IMR-90 (cell line): ENCODE results near the gene BTBD9. TPM values are rescaled to one million over a fixed set of nuclear protein-coding genes. Genes with fewer than 3 reads are reported as not detected.

Experiments
- ATAC-seq: fragments of 200-7000 bp; cut with Tn5 transposase; 2 replicates; pipeline ENCODE4 v1.9.1; 2020; ENCODE audit warnings: low read depth, mild to moderate bottlenecking, moderate library complexity
- BruUV-seq: library from RNA; stranded (reverse); fragments of 400-500 nt; replicated peaks from 2 replicates; lab custom pipeline; 2021; lab: Mats Ljungman, UMichigan
- CTCF ChIA-PET: fragments of 300-600 bp; formaldehyde crosslinking; extraction: SDS; loops from one replicate; lab custom pipeline; 2021; ENCODE audit warnings: antibody characterized with exemption; lab: Yijun Ruan, JAX
- POLR2A ChIA-PET: fragments of 300-600 bp; sonication (Branson Sonifier 250); formaldehyde crosslinking; loops from one replicate; lab custom pipeline; 2022; ENCODE audit warnings: antibody characterized with exemption; ENCODE audit not compliant: unreplicated experiment; lab: Charles Lee
- DNase-seq: peaks from one replicate; pipeline ENCODE4 v3.0.0; 2013
- H2AFZ ChIP-seq: replicated peaks from 2 replicates; pipeline ENCODE3; 2013; ENCODE audit warnings: low read length, mild to moderate bottlenecking; ENCODE audit not compliant: poor library complexity
- H2AK5ac ChIP-seq: 2 replicates; pipeline ENCODE4 v1.6.1; 2013; ENCODE audit warnings: low read depth, low read length, inconsistent platforms
- H2AK9ac ChIP-seq: replicated peaks from 2 replicates; pipeline ENCODE3; 2013; ENCODE audit warnings: mild to moderate bottlenecking, low read depth, low read length, moderate library complexity; ENCODE audit not compliant: poor library complexity
- H2BK120ac ChIP-seq: 2 replicates; pipeline ENCODE4 v1.6.1; 2013; ENCODE audit warnings: low read depth, low read length, inconsistent platforms
- H2BK15ac ChIP-seq: 3 replicates; pipeline ENCODE4 v1.6.1; 2013; ENCODE audit warnings: low read depth, low read length, inconsistent platforms
- H2BK20ac ChIP-seq: 2 replicates; pipeline ENCODE4 v1.6.1; 2013; ENCODE audit warnings: low read depth, mild to moderate bottlenecking, inconsistent platforms, low read length, moderate library complexity
- H2BK5ac ChIP-seq: 2 replicates; pipeline ENCODE4 v1.6.1; 2013; ENCODE audit warnings: mild to moderate bottlenecking, low read depth, low read length, inconsistent platforms; ENCODE audit not compliant: poor library complexity, severe bottlenecking
- H3K14ac ChIP-seq: replicated peaks from 2 replicates; pipeline ENCODE4 v1.6.1; 2013; ENCODE audit warnings: low read depth, low read length, inconsistent platforms
- H3K18ac ChIP-seq: 2 replicates; pipeline ENCODE4 v1.6.1; 2013; ENCODE audit warnings: low read depth, low read length, control low read depth
- H3K23ac ChIP-seq: 2 replicates; pipeline ENCODE4 v1.6.1; 2013; ENCODE audit warnings: low read depth, low read length, inconsistent platforms
- H3K27ac ChIP-seq: 2 replicates; pipeline ENCODE4 v1.5.1; 2013; ENCODE audit warnings: mild to moderate bottlenecking, control low read depth, low read length; ENCODE audit not compliant: insufficient read depth
- H3K27me3 ChIP-seq: 2 replicates; pipeline ENCODE4 v1.6.1; 2013; ENCODE audit warnings: low read length; ENCODE audit not compliant: control insufficient read depth, insufficient read depth
- H3K36me3 ChIP-seq: 2 replicates; pipeline ENCODE4 v1.6.1; 2013; ENCODE audit warnings: low read length, mixed read lengths; ENCODE audit not compliant: control insufficient read depth, insufficient read depth
- H3K4ac ChIP-seq: 2 replicates; pipeline ENCODE4 v1.6.1; 2013; ENCODE audit warnings: low read depth, low read length, inconsistent platforms
- H3K4me1 ChIP-seq: 2 replicates; pipeline ENCODE4 v1.6.1; 2013; ENCODE audit warnings: low read length, mixed read lengths; ENCODE audit not compliant: control insufficient read depth, insufficient read depth
- H3K4me2 ChIP-seq: 2 replicates; pipeline ENCODE4 v1.6.1; 2013; ENCODE audit warnings: low read depth, mild to moderate bottlenecking, control low read depth, low read length, moderate library complexity
- H3K4me3 ChIP-seq: 2 replicates; pipeline ENCODE4 v1.5.1; 2013; ENCODE audit warnings: low read depth, mild to moderate bottlenecking, control low read depth, low read length, moderate library complexity; ENCODE audit not compliant: insufficient read depth
- H3K56ac ChIP-seq: 2 replicates; pipeline ENCODE4 v1.6.1; 2013; ENCODE audit warnings: low read length, inconsistent platforms; ENCODE audit not compliant: insufficient read depth; ENCODE audit errors: extremely low read depth
- H3K79me1 ChIP-seq, 2 experiments: 2 replicates each; pipeline ENCODE4 v1.6.1; 2013; ENCODE audit warnings: low read length in 2 of 2, inconsistent platforms in 1 of 2, low read depth in 1 of 2
- H3K9ac ChIP-seq: 2 replicates; pipeline ENCODE4 v1.6.1; 2013; ENCODE audit warnings: low read depth, low read length, control low read depth
- H3K9me1 ChIP-seq: 2 replicates; pipeline ENCODE4 v1.6.1; 2013; ENCODE audit warnings: low read length, inconsistent platforms; ENCODE audit not compliant: insufficient read depth
- H3K9me3 ChIP-seq: 2 replicates; pipeline ENCODE4 v1.6.1; 2013; ENCODE audit warnings: low read length; ENCODE audit not compliant: control insufficient read depth, insufficient read depth
- H4K20me1 ChIP-seq: 2 replicates; pipeline ENCODE4 v1.6.1; 2013; ENCODE audit warnings: low read length, inconsistent platforms; ENCODE audit not compliant: insufficient read depth
- H4K5ac ChIP-seq: 2 replicates; pipeline ENCODE4 v1.6.1; 2013; ENCODE audit warnings: mild to moderate bottlenecking, low read depth, low read length, control low read depth
- H4K8ac ChIP-seq, 2 experiments: 2 replicates each; pipeline ENCODE4 v1.6.1; 2013; ENCODE audit warnings: low read depth in 2 of 2, low read length in 2 of 2, control low read depth in 1 of 2, inconsistent platforms in 1 of 2
- H4K91ac ChIP-seq: 2 replicates; pipeline ENCODE4 v1.6.1; 2013; ENCODE audit warnings: low read depth, low read length, inconsistent platforms; ENCODE audit not compliant: insufficient read depth
- CHD1 ChIP-seq: IDR thresholded peaks from 2 replicates; pipeline ENCODE4 v1.6.1; 2012; ENCODE audit warnings: low read depth, low read length, improper control_type of control experiment
- CTCF ChIP-seq: conservative IDR thresholded peaks from 2 replicates; pipeline ENCODE4 v1.5.1; 2012; ENCODE audit warnings: mild to moderate bottlenecking, low read depth, low read length, improper control_type of control experiment
- MAFK ChIP-seq: IDR thresholded peaks from 2 replicates; pipeline ENCODE4 v1.6.1; 2012; ENCODE audit warnings: low read depth, low read length, improper control_type of control experiment
- MXI1 ChIP-seq: IDR thresholded peaks from 2 replicates; pipeline ENCODE4 v1.6.1; 2012; ENCODE audit warnings: low read depth, mild to moderate bottlenecking, low read length, moderate library complexity, borderline replicate concordance
- RCOR1 ChIP-seq: IDR thresholded peaks from 2 replicates; pipeline ENCODE4 v1.6.1; 2012; ENCODE audit warnings: mild to moderate bottlenecking, low read length, improper control_type of control experiment; ENCODE audit not compliant: insufficient replicate concordance
- SMC3 ChIP-seq: fragments of 150-350 bp; IDR thresholded peaks from 2 replicates; pipeline ENCODE4 v1.6.1; 2016; ENCODE audit warnings: low read depth, mild to moderate bottlenecking, antibody characterized with exemption, low read length, moderate library complexity
- WGBS, 2 experiments: methylation state at CpG; one replicate each; pipeline versions ENCODE4 v1.1.5 to v1.1.7; 2013; ENCODE audit warnings: missing lambda C conversion rate in 2 of 2; ENCODE audit not compliant: insufficient read length in 1 of 2; ENCODE audit errors: extremely low coverage in 2 of 2; 5-methylcytosine and 5-hydroxymethylcytosine counted together
- dilution Hi-C: fragments of 300-500 bp; cut with HindIII; formaldehyde crosslinking; loops from one replicate; pipeline ENCODE4 v1.14.3; 2018; ENCODE audit warnings: low sequenced_read_pairs; ENCODE audit not compliant: unreplicated experiment
- in situ Hi-C: fragments of 300-500 bp; cut with MboI; formaldehyde crosslinking; loops from 3 replicates; pipeline ENCODE4 v1.14.3; 2019; ENCODE audit warnings: low sequenced_read_pairs, inconsistent platforms, mixed read lengths
- intact Hi-C: fragments of 100-400 bp; cut with micrococcal nuclease; formaldehyde crosslinking; loops from 2 replicates; pipeline ENCODE4 v1.10.0; 2022
- polyA plus RNA-seq, 3 experiments: library from polyadenylated mRNA; depleted of rRNA; stranded (reverse); fragments of >200 nt; gene quantifications; 2 replicates each; pipeline ENCODE4 v1.2.3, GENCODE V29; 2012; ENCODE audit warnings: low replicate concordance in 1 of 3
- total RNA-seq: library from RNA; depleted of rRNA; stranded (reverse); fragments of >200 nt; gene quantifications from 2 replicates; pipeline ENCODE4 v1.2.3, GENCODE V29; 2012

BTBD9 gene
- total and polyA plus RNA-seq, 2 of the 4 experiments (the other 2 are of a cell fraction) = 4.1 to 22.0 TPM

GRCh38 chr6:38387461-38387860 is 252.3 kb downstream of the BTBD9 start:
- Histone ChIP-seq H2AK9ac (no peak overlapping the region), H2AK5ac (no peak overlapping the region), H3K27me3 (no peaks in the 10 kb centered on the region), H3K56ac (no peak overlapping the region), H2AFZ (no peak overlapping the region), H4K5ac (no peak overlapping the region), H3K9me3 (no peaks in the 10 kb centered on the region), H3K4me3 (no peak overlapping the region), H3K4me2 (no peak overlapping the region), H3K4ac (no peak overlapping the region), H3K9ac (no peak overlapping the region), H2BK120ac (no peak overlapping the region), H3K23ac (no peak overlapping the region), H3K36me3 (no peaks in the 10 kb centered on the region), H3K18ac (no peak overlapping the region), H3K27ac (no peak overlapping the region), H2BK5ac (no peak overlapping the region), H4K20me1 (no peaks in the 10 kb centered on the region), H3K14ac (no peak overlapping the region), H3K9me1 (no peaks in the 10 kb centered on the region), H2BK20ac (no peak overlapping the region), H3K4me1 (peaks cover 2% of the 10 kb centered on the region; the same call in 1 of the 2 replicates), H2BK15ac (no peak overlapping the region), H4K8ac (no peak overlapping the region), H4K91ac (no peak overlapping the region), H3K79me1 (no peaks in the 10 kb centered on the region)
- DNase-seq (no peak), ATAC-seq (no peak)
- in situ Hi-C loops (no loop called here), intact Hi-C loops (no loop called here), dilution Hi-C loops (no loop called here)
- TF ChIP-seq RCOR1 = no peak
- no peak for TF ChIP-seq MAFK
- TF ChIP-seq CTCF = no peak
- no peak for TF ChIP-seq SMC3
- TF ChIP-seq MXI1 = no peak
- no peak for TF ChIP-seq CHD1
- ChIA-PET POLR2A (no interaction called here), CTCF (interaction anchor here (1.0 kb wide), 1 partner anchor 8 kb away, joined by 3 read pairs; no protein-coding TSS in a partner anchor)
- no TSS peak for BruUV-seq
- WGBS, 2 experiments = no CpG with 5 or more reads among the region's 2 CpGs
